ENCODE results near the gene CCDC51.
"Not testable (repeated sequence)": the region's sequence is repeated elsewhere in the genome, so short reads cannot be mapped to it uniquely, and the experiment has no call there.

GRCh38 chr3:48482822-48483221 is 42.9 kb upstream of the CCDC51 start:
- TF ChIP-seq CTCF, POLR2A, EP300, POLR2AphosphoS5 (IDR thresholded peaks at IDR 0.05): not testable (repeated sequence)
